GM10248 (cell line): Measurements from ENCODE around the gene PARVB.

Experiments used
- CTCF ChIA-PET: fragments of 300-600 bp; sonication (Branson Sonifier 250); formaldehyde crosslinking; extraction: SDS; loops from one replicate; lab custom pipeline; 2021; ENCODE audit warnings: antibody characterized with exemption; lab: Yijun Ruan, JAX
- POLR2A ChIA-PET: fragments of 350-650 bp; sonication (Branson Sonifier 250); formaldehyde crosslinking; extraction: SDS; loops from one replicate; lab custom pipeline; 2020; ENCODE audit warnings: antibody characterized with exemption; lab: Yijun Ruan, JAX
- DNase-seq: peaks from one replicate; pipeline ENCODE4 v3.0.0; 2012; ENCODE audit errors: extremely low spot score
- TF ChIP-seq, protein P1 (sequence below): IDR thresholded peaks from 2 replicates; pipeline ENCODE4 v1.5.1; 2012; ENCODE audit warnings: mild to moderate bottlenecking, low read depth; ENCODE audit errors: extremely low read depth, missing control alignments, control extremely low read depth

Gene PARVB

DNA sequence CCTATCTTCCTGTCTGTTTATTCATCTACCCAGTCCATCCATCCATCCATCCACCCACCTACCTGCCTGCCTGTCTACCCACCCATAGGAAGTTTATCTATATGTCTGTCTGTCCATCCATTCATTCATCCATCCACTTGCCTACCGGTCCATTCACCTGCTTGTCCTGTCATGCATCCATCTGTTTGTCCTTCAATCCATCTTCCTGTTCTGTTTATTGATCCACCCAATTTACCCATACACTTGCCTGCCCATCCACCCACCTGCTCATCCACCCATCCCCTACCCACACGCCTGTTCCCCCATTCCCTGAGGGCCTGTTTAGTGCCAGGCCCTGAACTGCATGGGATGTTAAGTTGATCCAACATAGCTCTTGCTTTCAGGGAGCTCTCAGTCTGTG lies 175.1 kb downstream of the PARVB start:
- TF ChIP-seq, protein P1, sequence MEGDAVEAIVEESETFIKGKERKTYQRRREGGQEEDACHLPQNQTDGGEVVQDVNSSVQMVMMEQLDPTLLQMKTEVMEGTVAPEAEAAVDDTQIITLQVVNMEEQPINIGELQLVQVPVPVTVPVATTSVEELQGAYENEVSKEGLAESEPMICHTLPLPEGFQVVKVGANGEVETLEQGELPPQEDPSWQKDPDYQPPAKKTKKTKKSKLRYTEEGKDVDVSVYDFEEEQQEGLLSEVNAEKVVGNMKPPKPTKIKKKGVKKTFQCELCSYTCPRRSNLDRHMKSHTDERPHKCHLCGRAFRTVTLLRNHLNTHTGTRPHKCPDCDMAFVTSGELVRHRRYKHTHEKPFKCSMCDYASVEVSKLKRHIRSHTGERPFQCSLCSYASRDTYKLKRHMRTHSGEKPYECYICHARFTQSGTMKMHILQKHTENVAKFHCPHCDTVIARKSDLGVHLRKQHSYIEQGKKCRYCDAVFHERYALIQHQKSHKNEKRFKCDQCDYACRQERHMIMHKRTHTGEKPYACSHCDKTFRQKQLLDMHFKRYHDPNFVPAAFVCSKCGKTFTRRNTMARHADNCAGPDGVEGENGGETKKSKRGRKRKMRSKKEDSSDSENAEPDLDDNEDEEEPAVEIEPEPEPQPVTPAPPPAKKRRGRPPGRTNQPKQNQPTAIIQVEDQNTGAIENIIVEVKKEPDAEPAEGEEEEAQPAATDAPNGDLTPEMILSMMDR = no peak
- ChIA-PET CTCF (no interaction called here), POLR2A (no interaction called here)

DNA sequence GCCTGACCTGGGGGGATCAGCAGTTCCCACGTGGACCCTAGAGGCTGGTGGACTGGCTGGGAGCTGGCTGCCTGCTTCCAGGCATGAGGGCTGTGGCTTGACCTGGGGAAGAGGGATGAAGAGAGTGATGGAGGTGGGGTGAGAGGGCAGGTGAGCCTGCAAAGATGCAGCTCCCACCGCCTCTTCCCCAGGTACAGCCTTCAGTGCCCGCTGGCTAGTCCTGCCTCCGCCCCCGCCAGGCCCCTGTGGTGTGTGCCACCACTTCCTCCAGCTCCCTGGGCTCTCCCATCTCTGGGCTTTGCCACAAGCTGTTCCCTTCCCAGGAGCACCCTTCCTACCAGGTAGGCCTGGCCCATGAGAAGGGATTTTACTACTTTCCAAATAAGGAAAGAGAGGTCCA lies 175.8 kb downstream of the PARVB start:
- ChIA-PET CTCF (no interaction called here), POLR2A (no interaction called here)
- TF ChIP-seq, protein P1 = no peak
- no peak for DNase-seq

More for the DNA sequence above, 175.1 kb downstream of the PARVB start:
- no peak for DNase-seq

DNA sequence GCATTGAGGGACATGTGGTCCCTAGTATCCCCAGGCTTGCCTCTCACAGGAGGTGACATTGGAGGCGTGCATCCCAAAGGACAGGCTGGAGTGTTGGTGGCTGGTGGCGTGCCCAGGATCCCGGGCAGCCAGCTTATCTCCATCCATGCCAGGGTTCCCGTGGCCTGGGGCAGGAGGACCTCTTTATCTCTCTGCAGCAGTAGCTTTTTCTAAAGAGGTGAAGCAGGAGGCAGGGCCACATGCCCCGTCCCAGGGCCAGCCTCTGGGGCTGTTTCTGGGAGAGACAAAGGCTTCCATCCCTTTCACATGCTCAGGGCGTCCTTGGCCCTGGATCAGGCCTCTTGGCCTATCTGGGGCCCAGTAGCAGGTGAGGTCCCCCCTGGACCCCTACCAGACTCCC lies 176.3 kb downstream of the PARVB start:
- CTCF ChIA-PET = no interaction called here
- POLR2A ChIA-PET = no interaction called here
- TF ChIP-seq, protein P1 = no peak
- DNase-seq = no peak

DNA sequence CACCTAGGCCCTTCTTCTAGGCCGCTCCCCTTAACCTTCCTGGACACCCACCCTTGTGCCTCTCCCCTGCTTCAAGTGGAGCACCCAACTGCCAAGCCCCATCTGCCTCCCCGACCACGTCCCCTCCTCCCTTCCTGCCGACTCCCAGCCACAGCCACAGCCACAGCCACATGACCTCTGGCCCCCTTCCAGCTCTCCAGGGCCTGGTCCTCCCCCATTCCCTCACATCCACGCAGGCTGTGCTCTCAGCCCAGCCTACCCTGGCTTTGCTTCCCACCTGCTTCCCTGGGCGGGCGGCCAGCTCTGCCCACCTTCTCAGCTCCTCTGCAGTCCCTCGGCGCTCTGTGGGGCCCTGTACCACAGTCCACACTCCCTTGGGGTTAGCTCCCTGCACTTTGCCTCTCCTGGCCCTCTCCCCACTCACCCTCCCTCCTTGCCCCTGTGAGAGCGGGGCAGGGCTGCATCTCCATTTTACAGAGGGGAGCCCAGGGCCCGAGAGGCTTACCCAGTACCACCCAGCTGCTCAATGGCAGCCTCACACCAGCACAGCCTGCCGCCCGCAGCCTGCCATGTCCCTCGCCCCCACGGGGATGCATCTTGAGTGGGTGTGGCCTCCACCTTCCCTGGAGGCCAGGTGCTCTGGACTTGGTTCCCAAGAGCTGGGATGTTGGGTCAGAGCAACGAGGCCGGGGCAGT lies 176.9 kb downstream of the PARVB start:
- DNase-seq = no peak
- ChIA-PET CTCF (no interaction called here), POLR2A (no interaction called here)
- TF ChIP-seq, protein P1 = no peak

DNA sequence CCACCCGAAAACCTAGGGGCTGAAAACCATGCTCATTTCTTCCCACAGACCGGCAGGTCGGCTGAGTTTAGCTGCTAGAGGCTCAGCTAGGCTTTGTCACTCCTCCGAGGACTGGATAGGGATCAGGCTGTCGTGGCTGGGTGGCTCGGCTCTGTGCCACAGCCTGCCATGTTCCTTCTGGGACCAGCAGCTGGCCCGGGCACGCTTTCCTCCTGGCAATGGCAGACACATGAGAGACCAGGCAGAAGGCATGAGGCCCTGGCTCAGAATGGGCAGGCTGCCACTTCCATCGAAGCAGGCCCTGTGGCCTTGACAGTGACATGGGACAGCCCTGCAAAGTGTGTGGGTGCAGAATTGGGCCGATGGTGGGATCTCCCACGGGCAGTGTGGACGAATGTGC lies 177.6 kb downstream of the PARVB start:
- no peak for DNase-seq
- CTCF ChIA-PET = no interaction called here

DNA sequence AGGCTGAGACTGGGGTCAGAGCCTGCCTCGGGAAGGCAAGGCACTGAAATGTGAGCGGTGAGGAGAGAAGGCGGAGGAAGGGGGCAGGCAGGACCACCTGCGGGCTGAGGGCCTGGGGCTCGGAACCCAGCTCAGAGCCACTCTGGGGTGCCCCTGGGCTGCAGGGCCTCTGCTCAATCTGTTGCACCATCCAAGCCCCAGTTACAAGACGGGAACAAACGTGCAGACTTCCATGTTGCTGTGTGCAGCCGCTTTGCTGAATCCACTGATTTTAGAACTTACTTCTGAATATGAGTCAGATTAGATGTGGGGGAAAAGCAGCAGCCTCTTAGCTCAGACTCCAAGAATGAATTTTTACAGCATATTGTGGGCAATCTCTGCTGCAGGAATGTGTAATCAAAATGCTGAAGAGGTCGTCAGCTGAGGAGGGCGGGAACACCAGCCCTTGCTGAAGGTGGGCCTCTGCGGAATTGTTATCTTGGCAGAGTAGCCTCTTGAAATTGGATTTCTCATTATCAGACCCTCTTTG lies 178.2 kb downstream of the PARVB start:
- no peak for DNase-seq
- POLR2A ChIA-PET = no interaction called here

More for the DNA sequence above, 177.6 kb downstream of the PARVB start:
- POLR2A ChIA-PET = no interaction called here
- TF ChIP-seq, protein P1 = no peak

More for the DNA sequence above, 178.2 kb downstream of the PARVB start:
- CTCF ChIA-PET = interaction anchor here (0.9 kb wide), 1 partner anchor 12 kb away, joined by 3 read pairs; no protein-coding TSS in a partner anchor
- TF ChIP-seq, protein P1 = no peak
